Measurements from ENCODE around the gene REEP1.

DNA sequence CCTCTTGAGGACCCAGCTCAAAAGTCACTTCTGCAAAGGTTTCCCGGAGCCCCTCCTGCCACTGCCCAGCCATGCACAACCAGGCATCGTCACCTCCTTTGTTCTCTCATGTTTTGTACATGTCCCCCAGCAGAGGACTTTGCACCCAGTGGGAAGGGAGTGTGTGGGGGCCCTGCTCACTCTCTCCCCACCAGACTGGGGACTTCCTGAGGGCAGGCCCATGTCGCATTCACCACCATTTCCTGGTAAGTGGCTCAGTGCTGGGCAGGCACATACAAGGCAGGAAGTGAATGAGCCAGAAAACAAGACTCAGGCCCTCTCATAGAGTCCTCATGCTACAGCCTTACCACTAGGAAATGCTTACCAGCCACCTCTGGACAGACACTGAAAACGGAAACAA lies 119.3 kb downstream of the REEP1 start:
- TF ChIP-seq, protein P1, sequence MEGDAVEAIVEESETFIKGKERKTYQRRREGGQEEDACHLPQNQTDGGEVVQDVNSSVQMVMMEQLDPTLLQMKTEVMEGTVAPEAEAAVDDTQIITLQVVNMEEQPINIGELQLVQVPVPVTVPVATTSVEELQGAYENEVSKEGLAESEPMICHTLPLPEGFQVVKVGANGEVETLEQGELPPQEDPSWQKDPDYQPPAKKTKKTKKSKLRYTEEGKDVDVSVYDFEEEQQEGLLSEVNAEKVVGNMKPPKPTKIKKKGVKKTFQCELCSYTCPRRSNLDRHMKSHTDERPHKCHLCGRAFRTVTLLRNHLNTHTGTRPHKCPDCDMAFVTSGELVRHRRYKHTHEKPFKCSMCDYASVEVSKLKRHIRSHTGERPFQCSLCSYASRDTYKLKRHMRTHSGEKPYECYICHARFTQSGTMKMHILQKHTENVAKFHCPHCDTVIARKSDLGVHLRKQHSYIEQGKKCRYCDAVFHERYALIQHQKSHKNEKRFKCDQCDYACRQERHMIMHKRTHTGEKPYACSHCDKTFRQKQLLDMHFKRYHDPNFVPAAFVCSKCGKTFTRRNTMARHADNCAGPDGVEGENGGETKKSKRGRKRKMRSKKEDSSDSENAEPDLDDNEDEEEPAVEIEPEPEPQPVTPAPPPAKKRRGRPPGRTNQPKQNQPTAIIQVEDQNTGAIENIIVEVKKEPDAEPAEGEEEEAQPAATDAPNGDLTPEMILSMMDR (conservative IDR thresholded peaks at IDR 0.05; ENCODE audit: low read depth, low read length): no peak
- no peak for TF ChIP-seq EZH2 (IDR thresholded peaks at IDR 0.05; ENCODE audit: borderline replicate concordance, low read depth, low read length, poor library complexity, severe bottlenecking)
